SW480 (cell line): ENCODE data around the gene LSR.
A peak's percentile ranks its signal among the peaks of the same experiment; 100 is the strongest.
"Not testable (repeated sequence)": the region's sequence is repeated elsewhere in the genome, so short reads cannot be mapped to it uniquely, and the experiment has no call there.

Source experiments
- DNase-seq: peaks from one replicate; pipeline ENCODE4 v3.0.0-alpha.2; 2016; ENCODE audit warnings: low spot score

The LSR gene

GRCh38 chr19:35219008-35219407 lies 29.8 kb upstream of the LSR start:
- no peak for DNase-seq

GRCh38 chr19:35220315-35220921 lies 28.4 kb upstream of the LSR start:
- DNase-seq, result no peak

GRCh38 chr19:35220973-35221590 lies 27.7 kb upstream of the LSR start:
- DNase-seq, result not testable (repeated sequence)

- DNase-seq, result no peak
Observed at GRCh38 chr19:35222373-35223015, 26.3 kb upstream of the LSR start.

GRCh38 chr19:35223084-35223790 lies 25.6 kb upstream of the LSR start:
- no peak for DNase-seq

GRCh38 chr19:35223862-35224505 lies 24.8 kb upstream of the LSR start:
- DNase-seq, result no peak

GRCh38 chr19:35224681-35225571 lies 23.9 kb upstream of the LSR start:
- DNase-seq, result no peak

GRCh38 chr19:35225951-35226350 lies 22.9 kb upstream of the LSR start:
- no peak for DNase-seq

- DNase-seq, result no peak
Observed at GRCh38 chr19:35226748-35227147, 22.1 kb upstream of the LSR start.

- no peak for DNase-seq
Observed at GRCh38 chr19:35228177-35228930, 20.4 kb upstream of the LSR start, which contains the start of gene FAM187B. TSS of gene FAM187B (minus strand) at chr19:35228739. CDS start at chr19:35228680, 59 bp downstream.

GRCh38 chr19:35229601-35230000 lies 19.2 kb upstream of the LSR start:
- no peak for DNase-seq

GRCh38 chr19:35231956-35232645 lies 16.7 kb upstream of the LSR start:
- no peak for DNase-seq

GRCh38 chr19:35232912-35233311 lies 15.9 kb upstream of the LSR start:
- DNase-seq, result no peak

- DNase-seq, result peak; percentile 48
Observed at GRCh38 chr19:35236638-35237400, 12.0 kb upstream of the LSR start.

- not testable (repeated sequence) for DNase-seq
Observed at GRCh38 chr19:35239597-35239996, 9.2 kb upstream of the LSR start.

- no peak for DNase-seq
Observed at GRCh38 chr19:35240327-35240726, 8.5 kb upstream of the LSR start.

GRCh38 chr19:35241417-35241816 lies 7.4 kb upstream of the LSR start:
- DNase-seq, result no peak

- no peak for DNase-seq
Observed at GRCh38 chr19:35246466-35247092, 2.2 kb upstream of the LSR start.
